Common myeloid progenitor, CD34-positive (primary cell): ENCODE data around the gene RAD52.
"Not testable (repeated sequence)": the region's sequence is repeated elsewhere in the genome, so short reads cannot be mapped to it uniquely, and the experiment has no call there.

ENCODE experiments used
- CTCF ChIA-PET: fragments of 350-600 bp; sonication (Branson Sonifier 250); formaldehyde crosslinking; loops from one replicate; lab custom pipeline; 2021; ENCODE audit warnings: antibody characterized with exemption; lab: Charles Lee
- POLR2A ChIA-PET: fragments of 350-600 bp; sonication (Branson Sonifier 250); formaldehyde crosslinking; loops from one replicate; lab custom pipeline; 2021; ENCODE audit warnings: antibody characterized with exemption; lab: Charles Lee
- DNase-seq, 3 donors: peaks; one replicate each; pipeline versions ENCODE4 v3.0.0 to v3.0.0-alpha.2; 2013
- H3K27ac ChIP-seq, 2 experiments: 1 replicate in 1 of 2; 2 replicates in 1 of 2; pipeline ENCODE4 v1.7.0; 2013; ENCODE audit warnings: inconsistent platforms in 2 of 2, low read length in 2 of 2, mild to moderate bottlenecking in 2 of 2, low read depth in 1 of 2, moderate library complexity in 1 of 2; ENCODE audit not compliant: severe bottlenecking in 2 of 2, insufficient read depth in 1 of 2, poor library complexity in 1 of 2
- H3K27me3 ChIP-seq, 5 experiments: replicated peaks in 2 of 5; 1 replicate in 3 of 5; 2 replicates in 2 of 5; pipeline versions ENCODE4 v1.6.1 to v1.7.0; 2013; ENCODE audit warnings: low read length in 4 of 5, mild to moderate bottlenecking in 2 of 5, moderate library complexity in 2 of 5, inconsistent platforms in 1 of 5; ENCODE audit not compliant: insufficient read depth in 5 of 5, control insufficient read depth in 4 of 5
- H3K36me3 ChIP-seq, 4 experiments: 1 replicate in 2 of 4; 2 replicates in 2 of 4; pipeline versions ENCODE4 v1.6.1 to v1.7.0; 2013; ENCODE audit warnings: low read length in 3 of 4, control low read depth in 1 of 4, mild to moderate bottlenecking in 1 of 4; ENCODE audit not compliant: control insufficient read depth in 4 of 4, insufficient read depth in 4 of 4
- H3K4me1 ChIP-seq, 4 experiments: 1 replicate in 3 of 4; 2 replicates in 1 of 4; pipeline versions ENCODE4 v1.6.1 to v1.7.1; 2013; ENCODE audit warnings: low read length in 3 of 4, mild to moderate bottlenecking in 3 of 4, control low read depth in 1 of 4, inconsistent platforms in 1 of 4, moderate library complexity in 1 of 4; ENCODE audit not compliant: control insufficient read depth in 4 of 4, insufficient read depth in 4 of 4; ENCODE audit errors: control extremely low read depth in 1 of 4
- H3K4me3 ChIP-seq, 7 experiments: 1 replicate in 4 of 7; 2 replicates in 3 of 7; pipeline versions ENCODE4 v1.5.1 to v1.7.0; 2013; ENCODE audit warnings: mild to moderate bottlenecking in 7 of 7, low read length in 6 of 7, moderate library complexity in 6 of 7, inconsistent platforms in 2 of 7, low read depth in 2 of 7, control low read depth in 1 of 7; ENCODE audit not compliant: insufficient read depth in 4 of 7, control insufficient read depth in 1 of 7; ENCODE audit errors: extremely low read depth in 1 of 7
- H3K9me3 ChIP-seq, 5 experiments: 1 replicate in 4 of 5; 2 replicates in 1 of 5; pipeline versions ENCODE4 v1.6.1 to v1.7.1; 2013; ENCODE audit warnings: low read length in 4 of 5, mild to moderate bottlenecking in 2 of 5, inconsistent platforms in 1 of 5, low read depth in 1 of 5, moderate library complexity in 1 of 5; ENCODE audit not compliant: control insufficient read depth in 4 of 5, insufficient read depth in 2 of 5; ENCODE audit errors: control extremely low read depth in 1 of 5
- WGBS: methylation state at CpG from one replicate; pipeline ENCODE4 v1.1.5; 2013; ENCODE audit not compliant: insufficient coverage; 5-methylcytosine and 5-hydroxymethylcytosine counted together

Gene RAD52

DNA sequence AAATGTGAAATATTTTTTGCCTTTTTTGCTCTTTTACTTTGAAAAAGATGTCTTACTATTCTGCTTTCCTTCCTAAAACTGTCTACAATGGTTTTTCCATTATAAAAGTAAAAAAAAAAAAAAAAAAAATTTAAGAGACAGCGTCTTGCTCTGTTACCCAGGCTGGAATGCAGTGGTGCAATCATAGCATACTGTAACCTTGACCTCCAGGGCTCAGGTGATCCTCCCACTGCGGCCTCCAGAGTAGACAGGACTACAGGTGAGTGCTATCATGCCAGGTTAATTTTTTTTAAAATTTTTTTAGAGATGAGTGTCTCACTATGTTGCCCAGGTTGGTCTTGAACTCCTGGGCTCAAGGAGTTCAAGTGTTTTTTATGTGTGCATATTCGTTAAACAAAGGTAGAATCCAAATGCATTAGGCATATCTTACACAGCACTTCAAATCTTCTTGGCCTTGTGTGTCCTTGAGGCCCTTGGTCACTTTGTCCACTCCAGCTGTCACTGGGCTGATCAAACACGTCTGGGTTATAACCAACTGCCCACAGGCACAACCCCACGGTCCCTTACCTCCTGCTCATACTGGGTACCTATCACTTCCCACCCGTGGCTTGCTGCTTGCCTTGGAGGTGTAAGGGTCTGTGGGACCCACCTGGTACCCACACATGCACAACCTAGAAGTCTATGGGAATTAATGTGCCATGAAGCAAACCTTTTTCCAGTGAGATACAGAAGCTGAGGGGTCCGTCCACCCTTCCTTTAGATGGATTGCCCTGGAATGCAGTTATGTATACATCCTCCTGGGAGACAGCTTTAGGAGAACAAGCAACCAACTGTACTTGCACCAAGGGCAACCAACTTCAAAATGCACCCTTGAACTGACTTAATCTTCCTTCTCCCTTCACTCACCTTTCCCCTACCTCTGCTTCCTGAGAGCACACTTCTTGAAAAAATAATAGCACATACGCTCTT, 12.8 kb downstream of the RAD52 start:
- no peak overlapping the region for H3K27ac ChIP-seq
- H3K4me1 ChIP-seq: no peaks in the 10 kb centered on the region
- H3K36me3 ChIP-seq: peaks cover 3 to 22% (median 18%) of the 10 kb centered on the region in 4 experiments
- ChIA-PET CTCF (interaction anchor here (0.9 kb wide), 1 partner anchor 12 kb away, joined by 3 read pairs; the partner anchor contains the start of gene RAD52), POLR2A (no interaction called here)
- no peak for DNase-seq
- 96% methylated on average over 5 of the region's 8 CpGs for WGBS
- H3K4me3 ChIP-seq: no peak overlapping the region
- H3K9me3 ChIP-seq: no peaks in the 10 kb centered on the region
- no peaks in the 10 kb centered on the region for H3K27me3 ChIP-seq

DNA sequence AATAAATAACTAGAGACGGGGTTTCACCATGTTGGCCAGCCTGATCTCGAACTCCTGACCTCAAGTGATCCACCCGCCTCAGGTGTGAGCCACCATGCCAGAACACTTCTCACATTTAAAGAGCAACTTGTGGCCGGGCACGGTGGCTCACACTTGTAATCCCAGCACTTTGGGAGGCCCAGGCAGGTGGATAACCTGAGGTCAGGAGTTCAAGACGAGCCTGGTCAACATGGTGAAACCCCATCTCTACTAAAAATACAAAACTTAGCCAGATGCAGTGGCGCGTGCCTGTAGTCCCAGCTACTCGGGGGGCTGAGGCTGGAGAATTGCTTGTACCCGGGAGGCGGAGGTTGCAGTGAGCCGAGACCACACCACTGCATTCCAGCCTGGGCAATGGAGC, 13.6 kb downstream of the RAD52 start:
- POLR2A ChIA-PET, CTCF ChIA-PET, H3K27ac ChIP-seq, H3K9me3 ChIP-seq, H3K27me3 ChIP-seq, H3K4me3 ChIP-seq, H3K4me1 ChIP-seq, DNase-seq: not testable (repeated sequence)
- WGBS: 94% methylated on average over 8 of the region's 12 CpGs
- H3K36me3 ChIP-seq: peaks cover 7 to 28% (median 24%) of the 10 kb centered on the region in 4 experiments

DNA sequence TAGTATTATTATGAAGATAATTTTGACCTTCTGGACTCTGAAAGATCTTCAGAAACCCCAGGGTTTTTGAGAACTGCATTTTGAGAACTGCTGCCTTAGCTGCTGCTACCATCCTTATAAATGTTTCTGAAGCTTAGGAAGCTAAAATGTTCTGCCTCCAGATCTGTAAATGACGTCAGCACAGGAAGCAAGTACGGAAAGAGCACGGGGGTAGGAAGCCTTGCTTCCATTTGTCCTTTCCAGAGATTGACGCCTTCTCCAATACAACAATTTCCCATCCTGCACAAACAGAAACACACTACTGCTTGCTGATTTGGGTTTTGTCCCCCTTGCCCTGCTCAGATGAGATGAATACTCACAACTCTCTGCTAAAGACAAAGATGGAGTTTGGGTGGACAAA, 17.9 kb downstream of the RAD52 start:
- POLR2A ChIA-PET: no interaction called here
- CTCF ChIA-PET: no interaction called here
- Histone ChIP-seq H3K36me3 (peaks cover 14 to 40% (median 34%) of the 10 kb centered on the region in 4 experiments), H3K4me1 (no peaks in the 10 kb centered on the region), H3K27ac (no peak overlapping the region), H3K4me3 (no peak overlapping the region), H3K27me3 (no peaks in the 10 kb centered on the region), H3K9me3 (no peaks in the 10 kb centered on the region)
- DNase-seq: no peak
- WGBS: 81% methylated on average over 4 of the region's 4 CpGs

DNA sequence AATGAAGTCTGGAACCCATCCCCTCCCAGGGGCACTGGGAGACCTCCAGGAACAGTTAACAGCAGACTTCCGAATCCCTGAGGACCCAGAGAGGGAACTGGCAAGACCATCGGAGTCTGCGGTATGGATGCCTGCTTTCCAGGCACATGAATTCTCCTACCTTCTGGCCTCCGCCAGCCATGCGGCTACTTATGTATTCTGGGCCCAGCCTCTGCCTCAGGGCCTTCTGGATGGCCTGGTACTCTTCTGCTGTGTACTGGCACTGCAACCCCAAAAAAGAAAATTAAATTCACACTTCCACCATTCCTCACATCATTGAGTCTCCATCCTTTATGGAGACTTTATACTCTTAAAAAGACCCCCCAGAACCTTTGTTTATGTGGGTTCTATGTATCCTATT, 18.4 kb downstream of the RAD52 start:
- Histone ChIP-seq H3K9me3 (no peaks in the 10 kb centered on the region), H3K27me3 (no peaks in the 10 kb centered on the region), H3K4me3 (no peak overlapping the region), H3K27ac (no peak overlapping the region), H3K36me3 (peaks cover 16 to 44% (median 35%) of the 10 kb centered on the region in 4 experiments), H3K4me1 (no peaks in the 10 kb centered on the region)
- CTCF ChIA-PET: no interaction called here
- POLR2A ChIA-PET: no interaction called here
- DNase-seq: no peak
- 98% methylated on average over 5 of the region's 5 CpGs for WGBS

DNA sequence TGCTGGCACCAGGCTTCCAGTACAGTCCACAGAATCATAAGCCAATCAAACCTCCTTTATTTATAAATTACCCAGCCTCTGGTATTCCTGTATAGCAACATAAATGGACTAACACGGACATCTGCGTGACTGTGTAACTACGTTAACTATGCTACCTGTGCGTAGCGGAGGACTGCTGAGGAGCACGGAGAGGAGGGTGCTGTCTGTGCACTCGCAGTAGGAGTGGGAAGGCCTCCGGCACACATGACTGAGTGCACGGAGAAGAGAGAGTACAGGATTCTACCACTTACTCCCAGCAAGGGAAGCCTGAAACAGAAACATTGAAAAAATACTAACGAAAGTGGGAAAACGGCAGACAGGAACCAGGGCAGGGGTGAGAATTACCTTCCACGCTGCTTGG, 22.9 kb downstream of the RAD52 start:
- Histone ChIP-seq H3K4me1 (no peaks in the 10 kb centered on the region), H3K4me3 (no peak overlapping the region), H3K27me3 (no peaks in the 10 kb centered on the region), H3K27ac (no peak overlapping the region), H3K9me3 (no peaks in the 10 kb centered on the region), H3K36me3 (peaks cover 20 to 61% (median 48%) of the 10 kb centered on the region in 4 experiments)
- no peak for DNase-seq
- ChIA-PET CTCF (no interaction called here), POLR2A (no interaction called here)
- over 99% methylated on average over 10 of the region's 12 CpGs for WGBS

DNA sequence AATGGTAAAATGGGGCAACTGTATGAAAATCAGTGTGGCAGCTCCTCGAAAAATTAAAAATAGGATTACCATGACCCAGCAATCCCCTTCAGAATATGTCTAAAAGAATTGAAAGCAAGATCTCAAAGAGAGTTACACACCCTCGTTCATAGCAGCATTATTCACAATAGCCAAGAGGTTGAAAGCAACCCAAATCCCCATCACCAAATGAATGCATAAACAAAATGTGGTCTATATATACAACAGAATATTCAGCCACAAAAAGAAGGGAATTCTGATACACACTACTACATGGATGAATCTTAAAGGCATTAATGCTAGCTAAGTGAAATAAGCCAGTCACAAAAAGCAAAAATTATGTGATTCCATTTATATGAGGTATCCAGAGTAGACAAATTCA, 27.2 kb downstream of the RAD52 start:
- POLR2A ChIA-PET: no interaction called here
- Histone ChIP-seq H3K4me1 (no peaks in the 10 kb centered on the region), H3K36me3 (peaks cover 9 to 54% (median 44%) of the 10 kb centered on the region in 4 experiments)

DNA sequence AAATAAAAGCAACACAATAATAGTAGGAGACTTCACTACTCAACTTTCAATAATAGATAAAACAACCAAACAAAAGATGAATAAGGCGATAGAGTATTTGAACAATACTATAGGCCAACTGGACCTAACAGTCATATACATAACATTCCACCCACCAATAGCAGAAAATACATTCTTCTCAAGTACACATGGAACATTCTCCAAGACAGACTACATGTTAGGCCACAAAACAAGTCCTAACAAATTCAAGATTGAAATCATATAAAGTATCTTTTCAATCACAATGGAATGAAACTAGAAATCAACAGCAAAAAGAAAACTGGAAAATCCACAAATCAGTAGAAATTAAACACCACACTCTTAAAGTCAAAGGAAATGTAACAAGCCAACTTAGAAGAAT, 28.8 kb downstream of the RAD52 start:
- Histone ChIP-seq H3K4me1 (peaks cover 0 to 13% (median 5%) of the 10 kb centered on the region in 4 experiments), H3K27ac (no peak overlapping the region), H3K36me3 (peaks cover 10 to 55% (median 39%) of the 10 kb centered on the region in 4 experiments), H3K27me3 (no peaks in the 10 kb centered on the region), H3K9me3 (no peaks in the 10 kb centered on the region), H3K4me3 (no peak overlapping the region)
- POLR2A ChIA-PET: no interaction called here
- CTCF ChIA-PET: interaction anchor here (0.5 kb wide), 1 partner anchor 707 kb away, joined by 3 read pairs; no protein-coding TSS in a partner anchor
- no peak for DNase-seq
- WGBS: no CpG with 5 or more reads among the region's 1 CpG

More for the DNA sequence above, 27.2 kb downstream of the RAD52 start:
- WGBS: 100% methylated on average over 1 of the region's 2 CpGs
- Histone ChIP-seq H3K9me3 (no peaks in the 10 kb centered on the region), H3K4me3 (no peak overlapping the region), H3K27ac (no peak overlapping the region), H3K27me3 (no peaks in the 10 kb centered on the region)
- CTCF ChIA-PET: no interaction called here
- DNase-seq: no peak
